ENCODE results near the gene UBALD2. TPM values are rescaled to one million over a fixed set of nuclear protein-coding genes. Genes with fewer than 3 reads are reported as not detected.
"Not testable (repeated sequence)": the region's sequence is repeated elsewhere in the genome, so short reads cannot be mapped to it uniquely, and the experiment has no call there.

The UBALD2 gene
- total RNA-seq, 1 experiment from 2014 or later: 109 TPM

DNA sequence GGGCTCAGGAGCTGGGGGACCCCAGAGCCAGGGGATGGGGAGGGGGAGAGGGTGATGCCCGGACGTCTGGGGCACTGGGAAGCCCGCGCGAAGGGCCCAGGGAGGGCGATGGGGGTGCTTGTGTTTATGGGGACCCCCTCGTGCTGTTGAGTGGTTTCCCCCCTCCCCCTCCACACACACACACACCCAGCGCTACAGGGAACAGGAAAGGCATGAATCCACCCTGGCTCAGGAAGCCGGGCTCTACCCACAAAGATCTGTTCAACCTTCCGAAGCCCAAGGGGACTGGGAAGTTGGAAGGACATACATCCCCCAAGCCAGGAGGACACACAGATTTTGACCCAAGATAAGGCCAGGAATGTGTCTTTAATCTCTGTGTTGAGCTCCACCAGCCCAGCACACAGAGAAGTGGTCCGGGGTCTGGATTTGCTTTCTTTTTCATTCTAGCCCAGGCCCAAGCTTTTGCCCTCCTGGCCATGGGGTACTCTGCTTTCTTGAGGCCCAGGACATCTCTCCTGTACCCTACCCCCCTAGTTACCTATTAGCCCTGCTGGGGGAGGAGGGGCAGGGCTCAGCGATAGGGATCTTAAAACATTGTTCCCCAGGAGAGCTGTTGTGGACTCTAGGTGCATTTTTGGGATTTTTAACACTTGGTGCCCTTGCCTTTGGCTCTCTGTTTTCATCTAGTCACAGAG, 1.2 kb downstream of the UBALD2 start:
- Mint-ChIP-seq H3K9me3 (ENCODE audit: unreplicated experiment) (no peaks in the 10 kb centered on the region), H3K27ac (ENCODE audit: low read depth, unreplicated experiment) (peak overlapping the region; percentile 87), H3K27me3 (ENCODE audit: insufficient read depth, unreplicated experiment) (no peaks in the 10 kb centered on the region), H3K4me1 (ENCODE audit: insufficient read depth, unreplicated experiment) (peaks cover 7% of the 10 kb centered on the region), H3K36me3 (ENCODE audit: insufficient read depth, unreplicated experiment) (peaks cover 39% of the 10 kb centered on the region), H3K4me3 (ENCODE audit: unreplicated experiment) (peak overlapping the region; percentile 76)
- DNase-seq (ENCODE audit: unreplicated experiment): no peak
- ChIA-PET POLR2A (interaction anchor here (0.7 to 4.2 kb wide), 12 partner anchors 8 to 422 kb away, joined by 3 to 21 read pairs (median 4); partner anchors contain the start of genes EXOC7, PRPSAP1 and SRP68), CTCF (interaction anchor here (0.6 to 6.0 kb wide), 4 partner anchors 13 to 977 kb away, joined by 3 to 51 read pairs (median 4); partner anchors contain the start of gene SLC25A19)
- TF ChIP-seq, protein P1, sequence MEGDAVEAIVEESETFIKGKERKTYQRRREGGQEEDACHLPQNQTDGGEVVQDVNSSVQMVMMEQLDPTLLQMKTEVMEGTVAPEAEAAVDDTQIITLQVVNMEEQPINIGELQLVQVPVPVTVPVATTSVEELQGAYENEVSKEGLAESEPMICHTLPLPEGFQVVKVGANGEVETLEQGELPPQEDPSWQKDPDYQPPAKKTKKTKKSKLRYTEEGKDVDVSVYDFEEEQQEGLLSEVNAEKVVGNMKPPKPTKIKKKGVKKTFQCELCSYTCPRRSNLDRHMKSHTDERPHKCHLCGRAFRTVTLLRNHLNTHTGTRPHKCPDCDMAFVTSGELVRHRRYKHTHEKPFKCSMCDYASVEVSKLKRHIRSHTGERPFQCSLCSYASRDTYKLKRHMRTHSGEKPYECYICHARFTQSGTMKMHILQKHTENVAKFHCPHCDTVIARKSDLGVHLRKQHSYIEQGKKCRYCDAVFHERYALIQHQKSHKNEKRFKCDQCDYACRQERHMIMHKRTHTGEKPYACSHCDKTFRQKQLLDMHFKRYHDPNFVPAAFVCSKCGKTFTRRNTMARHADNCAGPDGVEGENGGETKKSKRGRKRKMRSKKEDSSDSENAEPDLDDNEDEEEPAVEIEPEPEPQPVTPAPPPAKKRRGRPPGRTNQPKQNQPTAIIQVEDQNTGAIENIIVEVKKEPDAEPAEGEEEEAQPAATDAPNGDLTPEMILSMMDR (IDR thresholded peaks at IDR 0.05; ENCODE audit: unreplicated experiment): no peak
- TSS peak; percentile 34 for BruUV-seq (replicated peaks)
- intact Hi-C loops (cut with micrococcal nuclease): no loop called here

GRCh38 chr17:76267051-76267576, 2.0 kb downstream of the UBALD2 start:
- TF ChIP-seq, protein P1 (IDR thresholded peaks at IDR 0.05; ENCODE audit: unreplicated experiment): no peak
- H3K27me3 Mint-ChIP-seq (ENCODE audit: insufficient read depth, unreplicated experiment): no peaks in the 10 kb centered on the region
- H3K4me1 Mint-ChIP-seq (ENCODE audit: insufficient read depth, unreplicated experiment): peaks cover 7% of the 10 kb centered on the region
- no TSS peak for BruUV-seq (replicated peaks)
- intact Hi-C loops (cut with micrococcal nuclease): no loop called here
- no peaks in the 10 kb centered on the region for H3K9me3 Mint-ChIP-seq (ENCODE audit: unreplicated experiment)
- ChIA-PET POLR2A (interaction anchor here (0.7 to 4.2 kb wide), 12 partner anchors 8 to 422 kb away, joined by 3 to 21 read pairs (median 4); partner anchors contain the start of genes EXOC7, PRPSAP1 and SRP68), CTCF (interaction anchor here (0.6 to 6.0 kb wide), 8 partner anchors 10 to 1520 kb away, joined by 3 to 51 read pairs (median 3); partner anchors contain the start of gene SLC25A19)
- peak overlapping the region; percentile 76 for H3K4me3 Mint-ChIP-seq (ENCODE audit: unreplicated experiment)
- H3K36me3 Mint-ChIP-seq (ENCODE audit: insufficient read depth, unreplicated experiment): peaks cover 39% of the 10 kb centered on the region
- H3K27ac Mint-ChIP-seq (ENCODE audit: low read depth, unreplicated experiment): peak overlapping the region; percentile 90
- no peak for DNase-seq (ENCODE audit: unreplicated experiment)

DNA sequence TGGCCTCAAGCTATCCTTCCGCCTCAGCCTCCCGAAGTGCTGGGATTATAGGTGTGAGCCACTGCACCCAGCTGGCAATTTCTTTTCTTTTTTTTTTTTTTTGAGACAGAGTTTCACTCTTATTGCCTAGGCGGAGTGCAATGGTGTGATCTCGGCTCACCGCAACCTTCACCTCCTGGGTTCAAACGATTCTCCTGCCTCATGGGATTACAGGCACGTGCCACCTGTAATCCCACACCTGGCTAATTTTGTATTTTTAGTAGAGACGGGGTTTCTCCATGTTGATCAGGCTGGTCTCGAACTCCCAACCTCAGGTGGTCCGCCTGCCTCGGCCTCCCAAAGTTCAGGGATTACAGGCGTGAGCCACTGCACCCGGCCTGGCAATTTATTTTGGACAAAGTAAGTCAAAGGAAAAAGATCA, 2.4 kb downstream of the UBALD2 start:
- not testable (repeated sequence) for H3K9me3 Mint-ChIP-seq (ENCODE audit: unreplicated experiment); BruUV-seq (replicated peaks); H3K27me3 Mint-ChIP-seq (ENCODE audit: insufficient read depth, unreplicated experiment); DNase-seq (ENCODE audit: unreplicated experiment); H3K4me1 Mint-ChIP-seq (ENCODE audit: insufficient read depth, unreplicated experiment)
- peak overlapping the region; percentile 58 for H3K4me3 Mint-ChIP-seq (ENCODE audit: unreplicated experiment)
- H3K36me3 Mint-ChIP-seq (ENCODE audit: insufficient read depth, unreplicated experiment): peaks cover 41% of the 10 kb centered on the region
- CTCF ChIA-PET: interaction anchor here (0.6 to 6.0 kb wide), 6 partner anchors 11 to 1521 kb away, joined by 3 to 51 read pairs (median 3); no protein-coding TSS in a partner anchor
- POLR2A ChIA-PET: interaction anchor here (0.6 to 4.2 kb wide), 8 partner anchors 8 to 538 kb away, joined by 3 to 21 read pairs (median 5); partner anchors contain the start of genes EVPL, EXOC7 and PRPSAP1
- intact Hi-C loops (cut with micrococcal nuclease): loop anchor here (2.0 kb wide), 1 partner anchor 19 kb away; no protein-coding TSS in a partner anchor
- peak overlapping the region; percentile 90 for H3K27ac Mint-ChIP-seq (ENCODE audit: low read depth, unreplicated experiment)

- intact Hi-C loops (cut with micrococcal nuclease): loop anchor here (2.0 kb wide), 1 partner anchor 19 kb away; no protein-coding TSS in a partner anchor
- Mint-ChIP-seq H3K27ac (ENCODE audit: low read depth, unreplicated experiment) (peak overlapping the region; percentile 90), H3K4me3 (ENCODE audit: unreplicated experiment) (peak overlapping the region; percentile 58), H3K4me1 (ENCODE audit: insufficient read depth, unreplicated experiment) (peaks cover 7% of the 10 kb centered on the region), H3K9me3 (ENCODE audit: unreplicated experiment) (no peaks in the 10 kb centered on the region), H3K27me3 (ENCODE audit: insufficient read depth, unreplicated experiment) (no peaks in the 10 kb centered on the region), H3K36me3 (ENCODE audit: insufficient read depth, unreplicated experiment) (peaks cover 43% of the 10 kb centered on the region)
- ChIA-PET POLR2A (interaction anchor here (0.6 to 4.2 kb wide), 8 partner anchors 63 to 539 kb away, joined by 3 to 21 read pairs (median 4); partner anchors contain the start of genes EVPL, EXOC7 and PRPSAP1), CTCF (interaction anchor here (0.6 to 6.0 kb wide), 7 partner anchors 11 to 262 kb away, joined by 3 to 51 read pairs (median 3); no protein-coding TSS in a partner anchor)
- TSS peak; percentile 89 for BruUV-seq (replicated peaks)
- DNase-seq (ENCODE audit: unreplicated experiment): peak; percentile 88
- TF ChIP-seq, protein P1 (IDR thresholded peaks at IDR 0.05; ENCODE audit: unreplicated experiment): no peak
Measured at GRCh38 chr17:76268015-76268749, 3.0 kb downstream of the UBALD2 start.
